Naive thymus-derived CD8-positive, alpha-beta T cell (primary cell): ENCODE measurements around the gene MTRFR. TPM values are rescaled to one million over a fixed set of nuclear protein-coding genes. Genes with fewer than 3 reads are reported as not detected.
"Not testable (repeated sequence)": the region's sequence is repeated elsewhere in the genome, so short reads cannot be mapped to it uniquely, and the experiment has no call there.

Experiments used
- ATAC-seq, 2 donors: fragments of 150-1000 bp; cut with Tn5 transposase in 1 of 2; sonication (Bioruptor Pico), chemical (Tn5 transposase) in 1 of 2; 1 replicate in 1 of 2; 2 replicates in 1 of 2; pipeline ENCODE4 v1.10.0; 2021; ENCODE audit warnings: mild to moderate bottlenecking in 2 of 2, moderate library complexity in 2 of 2
- POLR2A ChIA-PET: fragments of 350-600 bp; sonication (Branson Sonifier 250); formaldehyde crosslinking; loops from one replicate; lab custom pipeline; 2021; ENCODE audit warnings: antibody characterized with exemption; lab: Charles Lee
- DNase-seq, 10 donors: peaks; one replicate each; pipeline versions ENCODE4 v3.0.0 to v3.0.0-alpha.2; 2020 to 2022
- H3K27ac Mint-ChIP-seq, 10 donors: one replicate each; pipeline ENCODE4 v1.8.0; 2020 to 2022; ENCODE audit warnings: mild to moderate bottlenecking in 10 of 10, mixed read lengths in 10 of 10, moderate library complexity in 4 of 10, inconsistent platforms in 1 of 10
- H3K27me3 Mint-ChIP-seq, 5 donors: one replicate each; pipeline ENCODE4 v1.8.0; 2021 to 2022; ENCODE audit warnings: mixed read lengths in 5 of 5
- H3K36me3 Mint-ChIP-seq, 3 donors: one replicate each; pipeline ENCODE4 v1.8.0; 2020 to 2022; ENCODE audit warnings: mixed read lengths in 3 of 3, mild to moderate bottlenecking in 2 of 3, inconsistent platforms in 1 of 3
- H3K4me1 Mint-ChIP-seq, 4 donors: one replicate each; pipeline ENCODE4 v1.8.0; 2021 to 2022; ENCODE audit warnings: mixed read lengths in 4 of 4
- H3K4me3 Mint-ChIP-seq, 10 donors: one replicate each; pipeline ENCODE4 v1.8.0; 2020 to 2022; ENCODE audit warnings: mild to moderate bottlenecking in 10 of 10, mixed read lengths in 10 of 10, moderate library complexity in 6 of 10, inconsistent platforms in 1 of 10
- H3K9me3 Mint-ChIP-seq, 9 donors: one replicate each; pipeline ENCODE4 v1.8.0; 2020 to 2022; ENCODE audit warnings: mixed read lengths in 9 of 9, mild to moderate bottlenecking in 3 of 9, inconsistent platforms in 1 of 9, moderate library complexity in 1 of 9
- polyA plus RNA-seq, 3 donors: library from polyadenylated mRNA; unstranded; fragments of 300-500 nt; fragmentation: Illumina TruSeq; gene quantifications; one replicate each; pipeline ENCODE4 v1.2.3, GENCODE V29; 2021
- total RNA-seq, 8 experiments: library from RNA in 2 of 8; stranded (reverse) in 2 of 8; gene quantifications; one replicate each; pipeline ENCODE4 v1.2.3 and lab custom pipeline; 2021 to 2026

The MTRFR gene
- total RNA-seq (10 to 100 TPM; 61.0 to 62.0 TPM), polyA plus RNA-seq (10 to 100 TPM; 45.2 to 63.6 (median 56.5) TPM), total RNA-seq (lab: John Stamatoyannopoulos, UW) (35.4 to 63.3 (median 45.4) reads per million in 6 experiments)

DNA sequence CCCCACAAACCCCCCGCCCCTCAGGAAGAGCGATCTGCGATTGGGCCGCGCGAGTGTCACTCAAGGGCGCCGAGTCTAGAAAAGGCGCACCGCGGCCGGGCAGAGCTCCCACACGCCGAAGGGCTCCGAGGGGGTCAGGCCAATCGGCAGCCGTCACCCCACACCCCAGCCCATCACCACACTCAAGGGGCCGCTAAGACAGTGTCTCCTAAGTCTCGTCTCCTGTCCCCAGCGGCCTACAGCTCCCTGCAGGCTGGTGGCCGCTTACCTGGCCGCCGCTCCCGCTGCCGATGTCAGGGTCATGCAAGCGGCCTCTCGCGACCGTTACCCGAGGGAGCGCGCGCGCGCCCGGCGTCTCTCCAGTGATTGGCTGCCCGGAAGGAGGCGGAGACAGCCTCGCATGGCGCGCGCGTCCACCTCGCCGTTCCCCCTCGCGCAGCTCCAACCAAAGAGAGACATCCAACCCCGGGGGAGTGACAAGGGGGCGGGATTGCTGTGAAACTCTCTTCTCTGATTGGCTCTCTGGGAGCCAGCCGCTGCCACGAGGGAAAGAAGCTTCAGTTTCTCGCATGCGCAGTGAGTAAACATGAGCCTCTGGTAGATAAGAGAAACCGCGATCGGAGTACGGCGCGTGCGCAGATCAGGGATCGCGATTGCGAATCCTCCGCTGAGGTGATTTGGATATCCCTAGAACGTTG, at the start of gene MTRFR, which contains the start of gene MPHOSPH9:
Gene MTRFR (plus strand): TSS at position 630 of the 698 bp plus-strand sequence. CDS start 20,239 bp downstream, outside the sequence.
Gene MPHOSPH9 (minus strand): TSS at position 335 of the 698 bp plus-strand sequence. CDS start 2,777 bp downstream, outside the sequence.
- Mint-ChIP-seq H3K36me3 (peaks cover 0 to 28% (median 3%) of the 10 kb centered on the region in 3 donors), H3K27me3 (peaks cover 0 to 2% (median 0%) of the 10 kb centered on the region in 5 donors), H3K27ac (peak within 1 kb of the TSS; percentile 98 to 100 (median 99)), H3K4me3 (peak within 1 kb of the TSS; percentile 96 to 100 (median 99)), H3K4me1 (peaks cover 22 to 86% (median 71%) of the 10 kb centered on the region in 4 donors), H3K9me3 (no peaks in the 10 kb centered on the region)
- ATAC-seq (peak; percentile 86 to 90), DNase-seq (peak; percentile 96 to 100 (median 99))
- POLR2A ChIA-PET = interaction anchor here (0.6 to 5.3 kb wide), 71 partner anchors 9 to 1937 kb away, joined by 3 to 218 read pairs (median 5); partner anchors contain the start of genes ABCB9, ARL6IP4, CCDC62 and CCDC92

DNA sequence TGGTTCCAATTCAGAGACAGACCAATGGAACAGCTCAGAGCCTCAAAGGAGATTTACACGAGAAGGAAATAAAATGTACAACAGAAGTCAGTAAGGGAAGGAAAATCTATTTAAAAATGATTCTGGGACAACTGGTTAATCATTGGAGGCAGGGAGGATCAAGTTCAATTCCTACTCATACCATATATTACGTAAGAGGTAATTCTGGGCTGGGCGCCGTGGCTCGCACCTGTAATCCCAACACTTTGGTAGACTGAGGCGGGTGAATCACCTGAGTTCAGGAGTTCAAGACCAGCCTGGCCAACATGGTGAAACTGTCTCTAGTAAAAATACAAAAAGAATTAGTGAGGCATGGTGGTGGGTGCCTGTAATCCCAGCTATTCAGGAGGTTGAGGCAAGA, 45.6 kb upstream of the MTRFR start:
- no peak for ATAC-seq
- POLR2A ChIA-PET = interaction anchor here (3.2 kb wide), 1 partner anchor 46 kb away, joined by 10 read pairs; the partner anchor contains the start of genes MPHOSPH9 and MTRFR

DNA sequence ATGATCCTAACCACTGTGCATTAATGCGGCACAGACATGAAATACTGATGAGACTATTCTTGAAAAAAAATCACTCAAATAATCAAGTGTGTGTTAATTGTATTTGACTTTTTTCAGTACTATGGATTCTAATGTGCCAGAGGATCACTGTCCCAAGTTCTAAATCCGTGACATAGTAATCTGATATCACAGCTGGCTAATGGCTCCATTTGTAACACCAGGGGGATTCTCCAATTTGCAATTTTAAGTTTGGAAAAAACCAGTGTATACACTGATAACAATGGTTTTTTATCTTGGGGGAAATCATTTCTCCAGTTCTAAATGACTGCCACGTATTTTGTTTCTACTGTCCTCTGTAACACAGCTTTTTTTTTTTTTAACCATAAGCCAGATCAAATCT, 33.3 kb upstream of the MTRFR start:
- Mint-ChIP-seq H3K4me3 (peak overlapping the region in 2 of 10 donors; percentile 50 to 59), H3K27me3 (no peaks in the 10 kb centered on the region), H3K36me3 (peaks cover 4 to 49% (median 12%) of the 10 kb centered on the region in 3 donors), H3K27ac (peak overlapping the region; percentile 80 to 97 (median 89)), H3K9me3 (no peaks in the 10 kb centered on the region), H3K4me1 (peaks cover 5 to 20% (median 17%) of the 10 kb centered on the region in 4 donors)
- DNase-seq = no peak
- POLR2A ChIA-PET = interaction anchor here (0.6 to 3.1 kb wide), 7 partner anchors 9 to 156 kb away, joined by 3 to 14 read pairs (median 4); partner anchors contain the start of genes MPHOSPH9 and MTRFR
- no peak for ATAC-seq

More for the DNA sequence above, 45.6 kb upstream of the MTRFR start:
- H3K4me1 Mint-ChIP-seq = peaks cover 0 to 8% (median 1%) of the 10 kb centered on the region in 4 donors
- H3K36me3 Mint-ChIP-seq = peaks cover 4 to 86% (median 16%) of the 10 kb centered on the region in 3 donors
- no peaks in the 10 kb centered on the region for H3K27me3 Mint-ChIP-seq
- no peaks in the 10 kb centered on the region for H3K9me3 Mint-ChIP-seq
- peak overlapping the region in 3 of 10 donors; percentile 3 to 46 (median 44) for H3K27ac Mint-ChIP-seq
- H3K4me3 Mint-ChIP-seq = no peak overlapping the region
- no peak for DNase-seq

DNA sequence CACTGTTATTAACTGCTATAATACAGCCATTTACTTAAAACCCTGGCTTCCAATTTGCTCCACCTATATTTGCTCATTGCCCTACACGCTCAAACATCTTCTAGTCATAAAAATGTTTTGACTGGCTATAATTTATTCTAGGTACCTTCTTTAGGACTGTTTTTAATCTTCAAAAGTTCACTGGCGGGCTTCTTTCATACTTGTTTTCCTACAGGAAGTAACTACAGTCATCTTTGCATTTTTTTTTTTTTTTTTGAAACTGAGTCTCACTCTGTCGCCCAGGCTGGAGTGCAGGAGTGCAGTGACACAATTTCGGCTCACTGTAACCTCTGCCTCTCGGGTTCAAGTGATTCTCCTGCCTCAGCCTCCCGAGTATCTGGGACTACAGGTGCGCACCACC, 32.8 kb upstream of the MTRFR start:
- H3K9me3 Mint-ChIP-seq = no peaks in the 10 kb centered on the region
- peak overlapping the region in 5 of 10 donors; percentile 3 to 59 (median 35) for H3K4me3 Mint-ChIP-seq
- DNase-seq = peak in 3 of 10 donors; percentile 10 to 42 (median 31)
- H3K36me3 Mint-ChIP-seq = peaks cover 4 to 49% (median 12%) of the 10 kb centered on the region in 3 donors
- POLR2A ChIA-PET = interaction anchor here (0.6 to 3.1 kb wide), 6 partner anchors 23 to 433 kb away, joined by 3 to 14 read pairs (median 5); partner anchors contain the start of genes MPHOSPH9 and MTRFR
- H3K4me1 Mint-ChIP-seq = peaks cover 5 to 20% (median 17%) of the 10 kb centered on the region in 4 donors
- peak; percentile 63 to 86 for ATAC-seq
- peak overlapping the region; percentile 80 to 97 (median 89) for H3K27ac Mint-ChIP-seq
- H3K27me3 Mint-ChIP-seq = no peaks in the 10 kb centered on the region

DNA sequence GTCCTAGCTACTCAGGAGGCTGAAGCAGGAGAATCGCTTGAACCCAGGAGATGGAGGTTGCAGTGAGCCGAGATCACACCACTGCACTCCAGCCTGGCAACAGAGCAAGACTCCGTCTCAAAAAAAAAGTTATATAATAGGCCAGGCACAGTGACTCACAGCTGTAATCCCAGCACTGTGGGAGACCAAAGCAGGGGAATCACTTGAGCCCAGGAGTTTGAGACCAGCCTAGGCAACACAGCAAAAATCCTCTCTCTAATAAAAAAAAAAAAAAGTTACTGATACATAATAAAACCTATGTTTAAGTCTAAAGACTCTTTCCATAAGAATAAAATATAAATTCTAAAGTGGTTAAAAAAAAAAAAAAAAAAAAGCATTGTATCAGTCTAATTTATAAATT, 26.4 kb upstream of the MTRFR start:
- POLR2A ChIA-PET = not testable (repeated sequence)

DNA sequence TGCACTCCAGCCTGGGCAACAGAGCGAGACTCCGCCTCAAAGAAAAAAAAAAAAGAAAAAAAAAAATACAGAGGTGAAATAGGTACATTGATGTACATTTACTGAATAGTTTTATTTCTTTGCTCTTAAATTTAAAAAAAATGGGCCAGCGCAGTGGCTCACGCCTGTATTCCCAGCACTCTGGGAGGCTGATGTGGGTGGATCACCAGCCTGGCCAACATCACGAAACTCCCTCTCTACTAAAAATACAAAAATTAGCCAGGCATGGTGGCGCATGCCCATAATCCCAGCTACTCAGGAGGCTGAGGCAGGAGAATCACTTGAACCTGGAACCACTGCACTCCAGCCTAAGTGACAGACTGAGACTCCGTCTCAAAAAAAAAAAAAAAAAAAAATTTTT, 25.4 kb upstream of the MTRFR start:
- H3K9me3 Mint-ChIP-seq, H3K4me3 Mint-ChIP-seq, ATAC-seq, H3K4me1 Mint-ChIP-seq, DNase-seq, H3K27me3 Mint-ChIP-seq: not testable (repeated sequence)
- POLR2A ChIA-PET = interaction anchor here (0.6 kb wide), 1 partner anchor 9 kb away, joined by 3 read pairs; no protein-coding TSS in a partner anchor
- Mint-ChIP-seq H3K27ac (peak overlapping the region in 1 of 10 donors; percentile 32), H3K36me3 (peaks cover 5 to 83% (median 13%) of the 10 kb centered on the region in 3 donors)

More for the DNA sequence above, 26.4 kb upstream of the MTRFR start:
- not testable (repeated sequence) for H3K4me3 Mint-ChIP-seq, DNase-seq, H3K9me3 Mint-ChIP-seq, ATAC-seq, H3K4me1 Mint-ChIP-seq, H3K27me3 Mint-ChIP-seq
- Mint-ChIP-seq H3K27ac (peak overlapping the region in 1 of 10 donors; percentile 6), H3K36me3 (peaks cover under 1 to 83% (median 17%) of the 10 kb centered on the region in 3 donors)

DNA sequence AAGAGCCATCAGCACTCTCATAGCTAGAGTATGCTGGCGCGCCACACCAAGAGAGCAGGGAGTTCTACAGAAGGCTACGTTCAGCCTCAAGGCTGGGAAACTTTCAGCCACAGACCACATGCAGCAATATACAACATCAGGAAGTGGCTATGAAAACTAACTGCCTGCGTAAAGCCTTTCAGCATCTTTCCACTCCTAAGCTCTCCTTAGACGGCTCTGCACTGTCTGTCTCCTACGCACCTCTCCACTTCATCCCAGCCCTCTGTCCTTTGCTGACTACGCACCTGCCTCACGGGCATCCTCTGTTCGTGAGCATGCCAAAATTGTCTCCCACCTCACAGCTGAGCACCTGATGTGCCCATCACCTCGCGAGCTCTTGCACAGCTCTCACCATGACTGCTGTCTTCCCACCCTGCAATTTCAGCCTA, 10.0 kb upstream of the MTRFR start:
- POLR2A ChIA-PET = interaction anchor here (0.7 to 6.8 kb wide), 17 partner anchors 10 to 387 kb away, joined by 3 to 218 read pairs (median 3); partner anchors contain the start of genes DDX55, MPHOSPH9, MTRFR and OGFOD2
- Mint-ChIP-seq H3K27ac (peak overlapping the region; percentile 87 to 100 (median 98)), H3K36me3 (peaks cover 8 to 58% (median 11%) of the 10 kb centered on the region in 3 donors), H3K4me3 (peak overlapping the region; percentile 69 to 89 (median 86)), H3K9me3 (no peaks in the 10 kb centered on the region), H3K27me3 (no peaks in the 10 kb centered on the region), H3K4me1 (peaks cover 7 to 48% (median 29%) of the 10 kb centered on the region in 4 donors)
- peak; percentile 96 to 98 for ATAC-seq
- DNase-seq = peak; percentile 15 to 84 (median 66)

DNA sequence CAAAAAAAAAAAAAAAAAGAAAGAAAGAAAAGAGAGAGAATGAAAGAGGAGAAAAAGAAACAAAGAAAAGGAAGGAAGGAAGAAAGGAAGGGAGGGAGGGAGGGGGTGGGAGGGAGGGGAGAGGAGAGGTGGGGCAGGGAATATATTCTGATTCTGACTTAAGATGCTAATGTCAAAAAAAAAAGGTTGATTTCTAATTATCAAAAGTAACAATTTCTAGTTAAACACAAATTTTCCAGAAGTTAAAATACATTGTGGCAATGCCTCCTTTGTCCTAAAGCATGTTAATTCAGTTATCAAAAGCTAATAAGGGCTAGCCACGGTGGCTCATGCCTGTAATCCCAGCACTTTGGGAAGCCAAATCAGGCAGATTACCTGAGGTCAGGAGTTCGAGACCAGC, 7.8 kb upstream of the MTRFR start:
- POLR2A ChIA-PET = interaction anchor here (0.8 to 6.8 kb wide), 3 partner anchors 8 to 104 kb away, joined by 3 to 218 read pairs (median 4); partner anchors contain the start of genes MPHOSPH9 and MTRFR
- peak overlapping the region in 8 of 10 donors; percentile 59 to 89 (median 82) for H3K27ac Mint-ChIP-seq
- ATAC-seq = no peak
- H3K36me3 Mint-ChIP-seq = peaks cover 8 to 36% (median 11%) of the 10 kb centered on the region in 3 donors
- peaks cover 11 to 61% (median 49%) of the 10 kb centered on the region in 4 donors for H3K4me1 Mint-ChIP-seq
- H3K27me3 Mint-ChIP-seq = no peaks in the 10 kb centered on the region
- no peak for DNase-seq
- peak overlapping the region in 1 of 10 donors; percentile 13 for H3K4me3 Mint-ChIP-seq
- no peaks in the 10 kb centered on the region for H3K9me3 Mint-ChIP-seq

DNA sequence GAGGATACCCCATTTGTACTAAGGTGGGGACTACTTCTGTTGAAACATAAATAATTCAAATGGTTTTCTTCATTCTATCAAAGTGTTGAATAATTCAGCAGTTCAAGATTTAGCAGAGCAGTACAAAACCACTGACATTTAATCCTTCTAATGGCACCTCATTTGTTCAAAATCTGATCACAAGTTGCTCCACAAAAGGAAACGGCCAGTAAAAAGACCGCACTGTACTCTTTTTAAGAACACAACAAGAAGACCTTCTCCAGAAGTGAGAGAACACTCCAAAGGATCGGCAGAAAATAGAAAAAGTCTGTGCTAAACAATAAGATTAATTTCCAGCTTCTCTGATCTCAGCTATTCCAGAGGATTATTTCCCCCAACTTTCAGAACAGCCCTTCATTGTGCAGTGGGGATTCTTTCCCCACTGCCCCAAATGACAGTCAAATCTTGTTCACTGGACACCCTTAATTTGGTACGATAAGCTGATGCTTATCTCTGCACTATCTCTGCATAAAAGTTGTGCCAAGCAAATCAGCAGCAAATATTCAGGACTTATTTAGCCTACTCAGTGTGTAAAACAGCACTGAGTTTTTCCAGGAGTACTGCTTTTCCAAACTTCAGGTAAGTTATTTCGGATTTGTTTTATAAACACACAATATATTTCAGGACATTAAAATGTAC, 5.5 kb upstream of the MTRFR start:
- POLR2A ChIA-PET = interaction anchor here (0.9 to 1.6 kb wide), 2 partner anchors 10 to 105 kb away, joined by 3 to 5 read pairs; no protein-coding TSS in a partner anchor
- Mint-ChIP-seq H3K36me3 (peaks cover 0 to 17% (median under 1%) of the 10 kb centered on the region in 3 donors), H3K9me3 (no peaks in the 10 kb centered on the region), H3K27ac (peak overlapping the region; percentile 50 to 94 (median 73)), H3K4me3 (peak overlapping the region in 9 of 10 donors; percentile 26 to 70 (median 54)), H3K27me3 (no peaks in the 10 kb centered on the region), H3K4me1 (peaks cover 20 to 68% (median 65%) of the 10 kb centered on the region in 4 donors)
- ATAC-seq (no peak), DNase-seq (no peak)

DNA sequence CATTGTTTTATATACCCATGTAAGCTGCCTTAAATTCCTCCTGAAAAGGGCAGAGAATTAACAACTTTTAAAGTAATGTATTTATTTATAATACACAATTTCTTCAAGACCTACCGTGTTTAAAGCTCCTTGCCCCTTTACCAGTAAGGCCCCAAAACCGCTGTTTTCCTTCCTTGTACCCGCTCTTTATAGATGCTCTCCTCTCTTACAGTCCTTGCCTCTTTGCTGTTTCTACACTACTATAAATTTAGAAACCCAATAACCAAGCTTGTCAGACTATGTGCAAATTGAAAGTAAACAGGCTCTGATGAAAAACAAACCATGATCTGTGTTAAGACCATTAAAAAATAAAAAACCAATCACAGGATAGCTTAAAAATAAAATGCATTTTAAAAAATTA, 4.2 kb upstream of the MTRFR start:
- no peak for ATAC-seq
- H3K9me3 Mint-ChIP-seq = no peaks in the 10 kb centered on the region
- H3K27ac Mint-ChIP-seq = peak overlapping the region; percentile 58 to 94 (median 90)
- POLR2A ChIA-PET = interaction anchor here (0.8 to 1.6 kb wide), 7 partner anchors 8 to 255 kb away, joined by 3 to 6 read pairs (median 3); partner anchors contain the start of gene OGFOD2
- H3K4me3 Mint-ChIP-seq = peak overlapping the region; percentile 66 to 87 (median 78)
- peaks cover 17 to 72% (median 63%) of the 10 kb centered on the region in 4 donors for H3K4me1 Mint-ChIP-seq
- peaks cover 0 to 2% (median 0%) of the 10 kb centered on the region in 5 donors for H3K27me3 Mint-ChIP-seq
- no peak for DNase-seq
- peaks cover 0 to 20% (median 0%) of the 10 kb centered on the region in 3 donors for H3K36me3 Mint-ChIP-seq

DNA sequence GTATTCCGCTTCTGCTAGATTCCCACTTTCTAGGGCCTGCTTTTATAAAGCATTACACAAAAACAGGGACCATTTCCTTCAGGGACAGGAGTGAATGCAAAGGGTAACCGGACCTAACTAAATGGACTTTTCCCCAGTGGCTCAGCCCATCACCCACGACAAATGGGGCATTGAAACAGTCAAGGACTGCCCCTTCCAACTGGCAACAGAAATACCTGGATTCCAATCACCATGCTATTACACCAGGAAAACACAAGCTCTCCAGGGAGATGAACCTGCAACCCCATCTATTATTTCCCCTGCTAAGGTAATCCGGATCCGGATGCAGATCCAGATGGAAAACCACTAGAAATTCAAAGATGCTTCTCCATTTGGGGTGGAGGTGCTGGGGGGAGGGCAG, 1.3 kb upstream of the MTRFR start:
- no peak for DNase-seq
- Mint-ChIP-seq H3K36me3 (peaks cover 0 to 26% (median 3%) of the 10 kb centered on the region in 3 donors), H3K27ac (peak overlapping the region; percentile 77 to 100 (median 99)), H3K4me1 (peaks cover 22 to 83% (median 68%) of the 10 kb centered on the region in 4 donors), H3K9me3 (no peaks in the 10 kb centered on the region), H3K4me3 (peak overlapping the region; percentile 96 to 100 (median 99)), H3K27me3 (peaks cover 0 to 2% (median 0%) of the 10 kb centered on the region in 5 donors)
- no peak for ATAC-seq
- POLR2A ChIA-PET = interaction anchor here (0.8 to 5.3 kb wide), 30 partner anchors 9 to 1006 kb away, joined by 3 to 218 read pairs (median 8); partner anchors contain the start of genes CCDC62, CCDC92, DIABLO and OGFOD2
